ENCODE measurements around the gene EML5. TPM values are rescaled to one million over a fixed set of nuclear protein-coding genes. Genes with fewer than 3 reads are reported as not detected.

The EML5 gene
- total RNA-seq, 4 donors from 2014 or later = 0.42 to 3.3 (median 1.2) TPM

GRCh38 chr14:88733121-88733520 is 59.6 kb downstream of the EML5 start:
- 76% methylated on average over 2 of the region's 2 CpGs for WGBS
- TF ChIP-seq POLR2AphosphoS5 (IDR thresholded peaks at IDR 0.05) (no peak), CTCF (IDR thresholded peaks at IDR 0.05) (no peak), POLR2A (IDR thresholded peaks at IDR 0.05) (no peak), EP300 (IDR thresholded peaks at IDR 0.05) (no peak)
- H3K27ac ChIP-seq = no peak overlapping the region
- H3K9me3 ChIP-seq = no peaks in the 10 kb centered on the region
- no peaks in the 10 kb centered on the region for H3K36me3 ChIP-seq
- H3K4me1 ChIP-seq = no peaks in the 10 kb centered on the region
- no peaks in the 10 kb centered on the region for H3K27me3 ChIP-seq
- no peak overlapping the region for H3K4me3 ChIP-seq
- DNase-seq (ENCODE audit: low spot score in 2 of 2) = no peak

- no peak for DNase-seq (ENCODE audit: low spot score in 2 of 2)
- no peak overlapping the region for H3K27ac ChIP-seq
- no peak for TF ChIP-seq POLR2A (IDR thresholded peaks at IDR 0.05)
- TF ChIP-seq EP300 (IDR thresholded peaks at IDR 0.05) = no peak
- no peak overlapping the region for H3K4me3 ChIP-seq
- H3K9me3 ChIP-seq = no peaks in the 10 kb centered on the region
- H3K27me3 ChIP-seq = no peaks in the 10 kb centered on the region
- H3K4me1 ChIP-seq = no peaks in the 10 kb centered on the region
- H3K36me3 ChIP-seq = no peaks in the 10 kb centered on the region
Observed at GRCh38 chr14:88729159-88729558, 63.6 kb downstream of the EML5 start.

GRCh38 chr14:88727057-88727456 is 65.7 kb downstream of the EML5 start:
- 90% methylated on average over 4 of the region's 4 CpGs for WGBS
- H3K27me3 ChIP-seq = no peaks in the 10 kb centered on the region
- no peaks in the 10 kb centered on the region for H3K4me1 ChIP-seq
- no peak overlapping the region for H3K4me3 ChIP-seq
- H3K36me3 ChIP-seq = no peaks in the 10 kb centered on the region
- no peak for DNase-seq (ENCODE audit: low spot score in 2 of 2)
- H3K27ac ChIP-seq = no peak overlapping the region
- TF ChIP-seq POLR2A (IDR thresholded peaks at IDR 0.05) (no peak), CTCF (IDR thresholded peaks at IDR 0.05) (no peak), POLR2AphosphoS5 (IDR thresholded peaks at IDR 0.05) (no peak), EP300 (IDR thresholded peaks at IDR 0.05) (no peak)
- no peaks in the 10 kb centered on the region for H3K9me3 ChIP-seq

GRCh38 chr14:88710709-88711108 is 82.0 kb downstream of the EML5 start:
- TF ChIP-seq CTCF (IDR thresholded peaks at IDR 0.05) (no peak), POLR2AphosphoS5 (IDR thresholded peaks at IDR 0.05) (no peak), POLR2A (IDR thresholded peaks at IDR 0.05) (no peak), EP300 (IDR thresholded peaks at IDR 0.05) (no peak)
- Histone ChIP-seq H3K9me3 (no peaks in the 10 kb centered on the region), H3K27me3 (no peaks in the 10 kb centered on the region), H3K4me1 (no peaks in the 10 kb centered on the region), H3K27ac (no peak overlapping the region), H3K36me3 (no peaks in the 10 kb centered on the region), H3K4me3 (no peak overlapping the region)
- DNase-seq (ENCODE audit: low spot score in 2 of 2) = no peak
- 82% methylated on average over 2 of the region's 2 CpGs for WGBS

- TF ChIP-seq CTCF (IDR thresholded peaks at IDR 0.05) = no peak
- TF ChIP-seq EP300 (IDR thresholded peaks at IDR 0.05) = no peak
- TF ChIP-seq POLR2A (IDR thresholded peaks at IDR 0.05) = no peak
- TF ChIP-seq POLR2AphosphoS5 (IDR thresholded peaks at IDR 0.05) = no peak
Observed at GRCh38 chr14:88707088-88707487, 85.7 kb downstream of the EML5 start.

GRCh38 chr14:88706425-88706824 is 86.3 kb downstream of the EML5 start:
- no peak overlapping the region for H3K27ac ChIP-seq
- no peaks in the 10 kb centered on the region for H3K36me3 ChIP-seq
- no peaks in the 10 kb centered on the region for H3K27me3 ChIP-seq
- H3K4me3 ChIP-seq = no peak overlapping the region
- DNase-seq (ENCODE audit: low spot score in 2 of 2) = no peak
- H3K9me3 ChIP-seq = no peaks in the 10 kb centered on the region
- TF ChIP-seq CTCF (IDR thresholded peaks at IDR 0.05) (no peak), EP300 (IDR thresholded peaks at IDR 0.05) (no peak), POLR2AphosphoS5 (IDR thresholded peaks at IDR 0.05) (no peak), POLR2A (IDR thresholded peaks at IDR 0.05) (no peak)
- no peaks in the 10 kb centered on the region for H3K4me1 ChIP-seq

More at GRCh38 chr14:88707088-88707487, 85.7 kb downstream of the EML5 start:
- no peak for DNase-seq (ENCODE audit: low spot score in 2 of 2)
- Histone ChIP-seq H3K27me3 (no peaks in the 10 kb centered on the region), H3K27ac (no peak overlapping the region), H3K36me3 (no peaks in the 10 kb centered on the region), H3K4me1 (no peaks in the 10 kb centered on the region), H3K9me3 (no peaks in the 10 kb centered on the region), H3K4me3 (no peak overlapping the region)
- 82% methylated on average over 1 of the region's 1 CpG for WGBS
